Colonic mucosa (tissue), 4 donors: ENCODE results near the gene HIPK2. TPM values are rescaled to one million over a fixed set of nuclear protein-coding genes. Genes with fewer than 3 reads are reported as not detected.
A peak's percentile ranks its signal among the peaks of the same experiment; 100 is the strongest.

ENCODE experiments used
- DNase-seq: peaks from one replicate; pipeline ENCODE4 v3.0.0-alpha.2; 2020
- H3K27ac ChIP-seq: fragments of 200-600 bp; one replicate; pipeline ENCODE4 v1.8.0; 2021
- H3K27me3 ChIP-seq: fragments of 200-600 bp; one replicate; pipeline ENCODE4 v1.8.0; 2021
- H3K36me3 ChIP-seq: fragments of 200-600 bp; one replicate; pipeline ENCODE4 v1.8.0; 2021
- H3K4me1 ChIP-seq: fragments of 200-600 bp; one replicate; pipeline ENCODE4 v1.8.0; 2021; ENCODE audit warnings: mild to moderate bottlenecking
- H3K4me3 ChIP-seq: fragments of 200-600 bp; one replicate; pipeline ENCODE4 v1.8.0; 2021
- H3K9ac ChIP-seq, 2 donors: one replicate each; pipeline ENCODE4 v1.7.0; 2013; ENCODE audit warnings: control low read depth in 2 of 2, low read depth in 2 of 2, low read length in 2 of 2
- H3K9me3 ChIP-seq: fragments of 200-600 bp; one replicate; pipeline ENCODE4 v1.8.0; 2021
- CTCF ChIP-seq: fragments of 200-600 bp; IDR thresholded peaks from one replicate; pipeline ENCODE4 v1.8.0; 2022; ENCODE audit warnings: antibody characterized with exemption, mild to moderate bottlenecking
- intact Hi-C: fragments of 100-400 bp; cut with DNase I; formaldehyde crosslinking; loops from one replicate; pipeline ENCODE4 v1.14.1; 2022
- total RNA-seq, 2 donors: library from RNA; stranded (reverse); fragmentation: NEBNext Ultra II Directional in 1 of 2; extraction: Animal tissue kit (Norgen Biotek cat#: 25700) in 1 of 2; gene quantifications; one replicate each; pipeline ENCODE4 v1.2.1, GENCODE V29; 2021
- donor health status: healthy.
- donor health status: DM: no; HTN: no; CAD: no.
- donor health status: DM: no; HTN: no; CAD: no.

The HIPK2 gene
- total RNA-seq, 2 donors from 2014 or later: 25.3 to 28.4 TPM

- H3K4me1 ChIP-seq: peaks cover 3% of the 10 kb centered on the region
- intact Hi-C loops: no loop called here
- H3K36me3 ChIP-seq: no peaks in the 10 kb centered on the region
- H3K27me3 ChIP-seq: no peaks in the 10 kb centered on the region
- no peak for TF ChIP-seq CTCF
- H3K9me3 ChIP-seq: no peaks in the 10 kb centered on the region
- peak overlapping the region in 1 of 2 donors; percentile 40 for H3K9ac ChIP-seq
- no peak overlapping the region for H3K4me3 ChIP-seq
- no peak for DNase-seq
- H3K27ac ChIP-seq: no peak overlapping the region
Observed at GRCh38 chr7:139661043-139661440, 116.8 kb downstream of the HIPK2 start.

- H3K36me3 ChIP-seq: no peaks in the 10 kb centered on the region
- DNase-seq: peak; percentile 54
- H3K27ac ChIP-seq: peak overlapping the region; percentile 39
Observed at GRCh38 chr7:139660317-139661042, 117.3 kb downstream of the HIPK2 start.

GRCh38 chr7:139659922-139660316, 117.9 kb downstream of the HIPK2 start:
- intact Hi-C loops: no loop called here
- DNase-seq: no peak
- no peaks in the 10 kb centered on the region for H3K36me3 ChIP-seq
- no peaks in the 10 kb centered on the region for H3K27me3 ChIP-seq
- H3K9ac ChIP-seq: no peak overlapping the region
- no peaks in the 10 kb centered on the region for H3K9me3 ChIP-seq
- peaks cover 3% of the 10 kb centered on the region for H3K4me1 ChIP-seq
- H3K27ac ChIP-seq: peak overlapping the region; percentile 39
- no peak for TF ChIP-seq CTCF
- H3K4me3 ChIP-seq: no peak overlapping the region

More at GRCh38 chr7:139660317-139661042, 117.3 kb downstream of the HIPK2 start:
- no peak for TF ChIP-seq CTCF
- Histone ChIP-seq H3K4me1 (peaks cover 3% of the 10 kb centered on the region), H3K27me3 (no peaks in the 10 kb centered on the region), H3K4me3 (no peak overlapping the region), H3K9ac (no peak overlapping the region), H3K9me3 (no peaks in the 10 kb centered on the region)
- intact Hi-C loops: no loop called here

- no peak overlapping the region for H3K27ac ChIP-seq
- H3K9ac ChIP-seq: no peak overlapping the region
- intact Hi-C loops: no loop called here
Observed at GRCh38 chr7:139658908-139659675, 118.7 kb downstream of the HIPK2 start.

GRCh38 chr7:139658296-139658695, 119.5 kb downstream of the HIPK2 start:
- Histone ChIP-seq H3K4me3 (no peak overlapping the region), H3K36me3 (no peaks in the 10 kb centered on the region), H3K27ac (no peak overlapping the region), H3K27me3 (no peaks in the 10 kb centered on the region), H3K4me1 (peaks cover 3% of the 10 kb centered on the region), H3K9me3 (no peaks in the 10 kb centered on the region), H3K9ac (no peak overlapping the region)
- intact Hi-C loops: no loop called here
- DNase-seq: no peak
- TF ChIP-seq CTCF: no peak

More at GRCh38 chr7:139658908-139659675, 118.7 kb downstream of the HIPK2 start:
- no peak for TF ChIP-seq CTCF
- Histone ChIP-seq H3K4me3 (no peak overlapping the region), H3K9me3 (no peaks in the 10 kb centered on the region), H3K36me3 (no peaks in the 10 kb centered on the region), H3K4me1 (peaks cover 3% of the 10 kb centered on the region), H3K27me3 (no peaks in the 10 kb centered on the region)
- DNase-seq: no peak
